Hepatic stellate cell (primary cell): ENCODE measurements around the gene DVL3.
"Not testable (repeated sequence)": the region's sequence is repeated elsewhere in the genome, so short reads cannot be mapped to it uniquely, and the experiment has no call there.

ENCODE experiments used
- DNase-seq: peaks from one replicate; pipeline ENCODE4 v3.0.0; 2011; ENCODE audit warnings: low spot score

Gene DVL3

GRCh38 chr3:184155644-184156521 lies 706 bp downstream of the DVL3 start:
- peak; percentile 57 for DNase-seq

GRCh38 chr3:184156522-184156955 lies 1.4 kb downstream of the DVL3 start:
- peak; percentile 76 for DNase-seq

DNA sequence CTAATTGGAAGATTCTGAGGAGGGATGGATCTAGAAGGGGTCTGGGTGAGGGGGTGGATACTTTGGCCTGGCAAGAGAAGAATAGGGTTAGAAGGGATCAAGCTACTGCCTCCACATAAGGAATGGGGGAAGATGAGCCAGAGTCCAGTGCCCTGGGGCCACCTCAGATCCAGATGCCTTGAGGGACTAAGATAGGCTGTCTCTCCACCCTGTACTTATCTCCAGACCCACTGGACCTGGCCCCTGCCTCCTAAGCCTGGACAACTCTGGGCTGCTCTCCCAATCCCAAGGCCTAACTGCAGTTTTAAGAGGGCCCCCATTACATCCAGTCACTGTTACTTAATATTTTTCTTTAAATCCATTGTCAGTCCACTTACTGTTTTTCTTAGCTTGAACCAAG lies 2.0 kb downstream of the DVL3 start:
- DNase-seq = peak; percentile 22

- DNase-seq = no peak
These were observed 3.2 kb downstream of the DVL3 start for GRCh38 chr3:184158404-184158803.

- DNase-seq = peak; percentile 66
These were observed 5.3 kb downstream of the DVL3 start for GRCh38 chr3:184160456-184160855.

DNA sequence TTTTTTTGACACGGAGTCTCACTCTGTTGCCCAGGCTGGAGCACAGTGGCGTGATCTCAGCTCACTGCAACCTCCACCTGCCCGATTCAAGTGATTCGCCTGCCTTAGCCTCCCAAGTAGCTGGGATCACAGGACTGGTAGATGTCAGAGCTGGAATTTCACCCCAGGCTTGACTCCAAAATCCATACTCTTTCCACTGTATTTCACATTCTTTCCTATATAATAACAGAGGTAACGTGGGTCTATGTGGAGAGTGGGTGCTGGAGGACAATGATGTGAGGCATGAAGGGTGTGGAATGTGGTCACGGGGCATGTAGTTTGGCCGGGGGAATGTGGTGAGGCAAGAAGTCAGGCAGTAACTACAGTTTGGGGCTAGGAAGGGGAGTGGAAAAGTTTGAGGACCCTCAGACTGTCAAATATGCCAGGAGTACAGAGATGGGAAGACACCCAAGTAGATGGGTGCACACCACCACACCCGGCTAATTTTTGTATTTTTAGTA lies 7.4 kb downstream of the DVL3 start:
- not testable (repeated sequence) for DNase-seq

DNA sequence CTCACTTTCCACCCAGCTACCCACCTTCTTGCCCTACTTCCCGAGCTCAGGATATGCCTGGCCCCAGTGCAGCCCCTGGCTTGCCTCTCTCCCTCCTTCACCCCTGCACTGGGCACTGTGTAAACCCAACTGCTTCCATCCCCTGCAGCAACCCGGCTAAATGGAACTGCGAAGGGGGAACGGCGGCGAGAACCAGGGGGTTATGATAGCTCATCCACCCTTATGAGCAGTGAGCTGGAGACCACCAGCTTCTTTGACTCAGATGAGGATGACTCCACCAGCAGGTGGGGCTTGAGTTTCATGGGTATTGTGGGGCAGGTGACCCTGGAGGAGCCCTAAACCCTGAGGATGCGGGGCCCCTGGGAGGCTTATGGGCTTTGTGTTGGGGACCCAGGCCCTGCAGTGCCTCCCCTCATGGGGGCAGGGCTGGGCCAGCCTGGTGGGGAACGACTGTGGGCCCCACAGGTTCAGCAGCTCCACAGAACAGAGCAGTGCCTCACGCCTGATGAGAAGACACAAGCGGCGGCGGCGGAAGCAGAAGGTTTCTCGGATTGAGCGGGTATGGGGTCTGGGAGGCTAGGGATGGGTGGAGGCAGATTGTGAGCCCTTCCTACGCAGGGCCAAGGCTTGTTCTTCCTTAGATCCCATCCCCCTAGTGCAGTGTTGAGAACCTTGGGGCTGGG lies 9.6 kb downstream of the DVL3 start:
- DNase-seq = no peak

DNA sequence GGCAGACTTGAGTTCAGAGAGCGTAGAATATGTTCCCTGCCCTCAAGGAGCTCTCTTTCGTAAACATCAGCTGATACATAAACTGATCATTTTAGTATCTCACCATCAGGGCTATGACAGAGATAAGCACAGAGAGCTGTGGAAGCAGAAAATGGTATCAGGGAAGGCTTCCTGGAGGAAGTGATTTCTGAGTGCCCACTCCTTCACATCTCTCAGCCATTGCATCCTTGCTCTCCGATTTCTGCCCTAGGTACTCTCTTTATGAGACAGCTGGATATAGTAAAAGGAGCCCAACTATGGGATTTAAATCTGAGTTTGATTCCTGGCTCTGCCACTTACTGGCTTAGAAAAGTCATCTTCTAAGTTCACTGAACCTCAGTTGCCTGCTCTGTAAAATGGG lies 10.4 kb downstream of the DVL3 start:
- DNase-seq = no peak

GRCh38 chr3:184166671-184167070 lies 11.5 kb downstream of the DVL3 start:
- no peak for DNase-seq

DNA sequence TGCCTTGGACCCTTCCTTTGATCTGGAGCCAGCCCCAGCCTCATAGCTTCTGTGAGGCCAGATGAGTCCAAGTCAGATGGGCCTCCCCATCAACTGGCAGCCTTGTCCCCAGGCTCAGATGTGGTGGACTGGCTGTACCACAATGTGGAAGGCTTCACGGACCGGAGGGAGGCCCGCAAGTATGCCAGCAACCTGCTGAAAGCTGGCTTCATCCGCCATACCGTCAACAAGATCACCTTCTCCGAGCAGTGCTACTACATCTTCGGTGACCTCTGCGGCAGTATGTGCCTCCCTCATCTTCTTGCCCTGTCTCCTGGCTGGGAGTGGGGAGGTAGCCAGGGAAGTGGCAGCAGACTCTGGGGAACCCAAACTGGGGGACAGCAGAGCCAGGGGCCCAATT lies 12.6 kb downstream of the DVL3 start:
- no peak for DNase-seq

GRCh38 chr3:184168363-184169120 lies 13.4 kb downstream of the DVL3 start:
- DNase-seq = peak; percentile 93

- no peak for DNase-seq
These were observed 15.0 kb downstream of the DVL3 start for GRCh38 chr3:184169896-184170875.

GRCh38 chr3:184171562-184171961 lies 16.4 kb downstream of the DVL3 start:
- DNase-seq = no peak

GRCh38 chr3:184172681-184173373 lies 17.6 kb downstream of the DVL3 start:
- DNase-seq = peak; percentile 85

GRCh38 chr3:184173374-184173722 lies 18.2 kb downstream of the DVL3 start:
- no peak for DNase-seq

- no peak for DNase-seq
These were observed 19.1 kb downstream of the DVL3 start for GRCh38 chr3:184174284-184174645.

- DNase-seq = peak; percentile 94
These were observed 19.7 kb downstream of the DVL3 start, which contains the start of gene AP2M1 for GRCh38 chr3:184174646-184175492. Gene AP2M1 (plus strand): TSS chr3:184174855. CDS start chr3:184176994, 2,139 bp downstream.

- no peak for DNase-seq
These were observed 20.3 kb downstream of the DVL3 start for GRCh38 chr3:184175506-184175905.

- DNase-seq = no peak
These were observed 20.8 kb downstream of the DVL3 start for GRCh38 chr3:184175981-184176376.
